ENCODE results near the gene EN2.
"Not testable (repeated sequence)": the region's sequence is repeated elsewhere in the genome, so short reads cannot be mapped to it uniquely, and the experiment has no call there.

Gene EN2

GRCh38 chr7:155426543-155427410 lies 31.2 kb upstream of the EN2 start:
- no peak for DNase-seq

GRCh38 chr7:155427411-155428038 lies 30.4 kb upstream of the EN2 start:
- DNase-seq = no peak

GRCh38 chr7:155428171-155428834 lies 29.6 kb upstream of the EN2 start:
- DNase-seq = no peak

GRCh38 chr7:155429651-155430050 lies 28.3 kb upstream of the EN2 start:
- no peak for DNase-seq

- DNase-seq = no peak
Measured at GRCh38 chr7:155430606-155431005, 27.3 kb upstream of the EN2 start.

GRCh38 chr7:155431231-155431630 lies 26.7 kb upstream of the EN2 start:
- no peak for DNase-seq

- no peak for DNase-seq
Measured at GRCh38 chr7:155431711-155432110, 26.2 kb upstream of the EN2 start.

- DNase-seq = no peak
Measured at GRCh38 chr7:155435110-155435509, 22.8 kb upstream of the EN2 start.

- no peak for DNase-seq
Measured at GRCh38 chr7:155437836-155438235, 20.1 kb upstream of the EN2 start.

GRCh38 chr7:155438777-155439176 lies 19.2 kb upstream of the EN2 start:
- no peak for DNase-seq

- DNase-seq = no peak
Measured at GRCh38 chr7:155439311-155440017, 18.5 kb upstream of the EN2 start.

GRCh38 chr7:155440018-155440410 lies 17.9 kb upstream of the EN2 start:
- DNase-seq = no peak

- DNase-seq = no peak
Measured at GRCh38 chr7:155441856-155442255, 16.1 kb upstream of the EN2 start.

- no peak for DNase-seq
Measured at GRCh38 chr7:155444746-155445145, 13.2 kb upstream of the EN2 start.

GRCh38 chr7:155445606-155446005 lies 12.3 kb upstream of the EN2 start:
- DNase-seq = not testable (repeated sequence)

- no peak for DNase-seq
Measured at GRCh38 chr7:155447603-155448002, 10.3 kb upstream of the EN2 start.

- no peak for DNase-seq
Measured at GRCh38 chr7:155448632-155449007, 9.3 kb upstream of the EN2 start.

- no peak for DNase-seq
Measured at GRCh38 chr7:155449008-155449868, 8.7 kb upstream of the EN2 start.

- DNase-seq = no peak
Measured at GRCh38 chr7:155449869-155450557, 7.9 kb upstream of the EN2 start.

GRCh38 chr7:155450558-155450969 lies 7.4 kb upstream of the EN2 start:
- DNase-seq = no peak

- DNase-seq = no peak
Measured at GRCh38 chr7:155450970-155451801, 6.7 kb upstream of the EN2 start.

Measured in NCI-H187 (cell line).